GM13976 (cell line): ENCODE measurements around the gene DPEP2NB.
A peak's percentile ranks its signal among the peaks of the same experiment; 100 is the strongest.

Experiments used
- DNase-seq: peaks from one replicate; pipeline ENCODE4 v3.0.0; 2012; ENCODE audit warnings: low spot score
- CTCF ChIP-seq: IDR thresholded peaks from 2 replicates; pipeline ENCODE4 v1.5.1; 2012; ENCODE audit warnings: borderline replicate concordance, mild to moderate bottlenecking; ENCODE audit not compliant: insufficient read depth; ENCODE audit errors: extremely low read depth, missing control alignments, control extremely low read depth
- in situ Hi-C: fragments of 300-500 bp; cut with MboI; formaldehyde crosslinking; loops from one replicate; pipeline ENCODE4 v1.12.0; 2022; ENCODE audit warnings: low sequenced_read_pairs, mixed read lengths, inconsistent platforms; ENCODE audit not compliant: unreplicated experiment

DPEP2NB gene

GRCh38 chr16:68015681-68016080, at the start of gene DPEP2NB:
Gene DPEP2NB, minus strand, starts transcription at chr16:68015911. Its CDS starts 141 bp downstream, at chr16:68015770.
- in situ Hi-C loops, result no loop called here
- no peak for TF ChIP-seq CTCF
- DNase-seq, result no peak

- TF ChIP-seq CTCF, result peak; percentile 76
- peak; percentile 69 for DNase-seq
- in situ Hi-C loops, result no loop called here
These were observed 49.2 kb upstream of the DPEP2NB start for GRCh38 chr16:68064791-68065365.

GRCh38 chr16:68062910-68063393, 47.2 kb upstream of the DPEP2NB start:
- DNase-seq, result no peak
- in situ Hi-C loops, result no loop called here
- TF ChIP-seq CTCF, result no peak

- in situ Hi-C loops, result no loop called here
- no peak for TF ChIP-seq CTCF
- peak; percentile 37 for DNase-seq
These were observed 45.7 kb upstream of the DPEP2NB start for GRCh38 chr16:68061396-68061795.

GRCh38 chr16:68059804-68060203, 44.1 kb upstream of the DPEP2NB start:
- in situ Hi-C loops, result no loop called here
- DNase-seq, result no peak
- TF ChIP-seq CTCF, result no peak

- no peak for TF ChIP-seq CTCF
- in situ Hi-C loops, result no loop called here
- no peak for DNase-seq
These were observed 39.7 kb upstream of the DPEP2NB start for GRCh38 chr16:68055395-68055794.
